Gastroesophageal sphincter (tissue), 3 donors: ENCODE measurements around the gene DIRAS3.

ENCODE experiments used
- CTCF ChIP-seq, 4 experiments: fragments of 200-600 bp in 2 of 4; fragments of 450-650 bp in 2 of 4; sonication (generic) in 1 of 4; IDR thresholded peaks; one replicate each; pipeline ENCODE4 v1.5.1; 2017 to 2019; ENCODE audit warnings: antibody characterized with exemption in 4 of 4, mild to moderate bottlenecking in 2 of 4, moderate library complexity in 2 of 4
- EP300 ChIP-seq: sonication (generic); formaldehyde crosslinking; IDR thresholded peaks from one replicate; pipeline ENCODE4 v1.6.1; 2017; ENCODE audit warnings: antibody characterized with exemption, mild to moderate bottlenecking
- POLR2A ChIP-seq, 2 donors: fragments of 450-650 bp; IDR thresholded peaks; one replicate each; pipeline ENCODE4 v1.6.1; 2017; ENCODE audit warnings: antibody characterized with exemption in 2 of 2, mild to moderate bottlenecking in 2 of 2, moderate library complexity in 1 of 2
- POLR2AphosphoS5 ChIP-seq: sonication (generic); formaldehyde crosslinking; IDR thresholded peaks from one replicate; pipeline ENCODE4 v1.6.1; 2017; ENCODE audit warnings: antibody characterized with exemption

- no peak for TF ChIP-seq CTCF (IDR thresholded peaks at IDR 0.05)
- TF ChIP-seq POLR2A (IDR thresholded peaks at IDR 0.05): no peak
- no peak for TF ChIP-seq POLR2AphosphoS5
- no peak for TF ChIP-seq EP300
Observed at GRCh38 chr1:68078647-68079046, 28.2 kb upstream of the DIRAS3 start.
